ENCODE results near the gene HPCAL1.

Gene HPCAL1

GRCh38 chr2:10407841-10408648 is 105.3 kb downstream of the HPCAL1 start:
- peak; percentile 56 for DNase-seq (ENCODE audit: low spot score)

DNA sequence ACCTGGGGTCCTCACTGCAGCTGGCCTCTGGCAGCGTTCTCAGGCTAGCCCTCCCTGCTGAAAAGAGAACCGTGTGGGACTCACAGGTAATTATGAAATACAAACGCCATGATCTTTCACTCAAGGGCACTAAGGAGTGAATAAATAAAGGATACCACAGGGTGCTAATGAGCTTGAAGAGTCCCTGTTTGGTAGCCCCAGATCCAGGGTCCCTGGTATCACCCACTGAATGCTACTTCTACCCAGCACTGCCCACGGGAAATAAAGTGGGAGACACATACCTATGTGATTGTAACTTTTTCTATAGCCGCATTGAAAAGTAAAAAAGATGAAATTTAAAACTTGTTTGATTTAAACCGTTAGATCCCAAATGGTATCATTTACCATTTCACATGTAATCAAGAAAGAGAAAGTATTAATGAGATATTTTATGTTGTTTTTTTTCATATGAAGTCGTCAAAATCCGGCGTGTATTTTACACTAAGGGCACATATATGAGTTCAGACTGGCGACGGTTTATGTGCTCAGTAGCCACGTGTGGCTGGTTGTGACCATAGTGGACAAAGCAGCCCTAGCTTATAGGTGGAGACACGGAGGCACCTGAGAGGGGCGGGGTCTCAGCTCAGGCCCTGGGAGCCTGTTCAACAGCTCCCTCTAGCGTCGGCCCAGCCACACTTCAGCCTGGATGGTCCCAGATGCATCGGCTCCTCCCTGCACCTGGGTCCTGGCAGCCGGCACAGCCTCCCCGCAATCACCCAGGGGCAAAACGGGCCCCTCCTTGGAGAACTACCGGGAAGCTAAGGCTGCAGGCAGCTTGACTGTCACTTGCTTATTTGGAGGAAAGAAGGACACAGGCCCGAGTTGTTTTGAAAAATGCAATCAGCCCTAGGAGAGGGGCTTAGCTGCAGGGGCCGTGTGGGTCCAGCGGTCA is 106.2 kb downstream of the HPCAL1 start:
- DNase-seq (ENCODE audit: low spot score): peak; percentile 87

GRCh38 chr2:10410001-10410822 is 107.5 kb downstream of the HPCAL1 start:
- no peak for DNase-seq (ENCODE audit: low spot score)

- no peak for DNase-seq (ENCODE audit: low spot score)
Measured at GRCh38 chr2:10410823-10411437, 108.2 kb downstream of the HPCAL1 start.

- DNase-seq (ENCODE audit: low spot score): no peak
Measured at GRCh38 chr2:10411557-10411956, 108.9 kb downstream of the HPCAL1 start.

- DNase-seq (ENCODE audit: low spot score): peak; percentile 65
Measured at GRCh38 chr2:10412380-10412779, 109.7 kb downstream of the HPCAL1 start.

GRCh38 chr2:10413503-10413902 is 110.8 kb downstream of the HPCAL1 start:
- no peak for DNase-seq (ENCODE audit: low spot score)

GRCh38 chr2:10413991-10414451 is 111.3 kb downstream of the HPCAL1 start:
- DNase-seq (ENCODE audit: low spot score): no peak

- DNase-seq (ENCODE audit: low spot score): no peak
Measured at GRCh38 chr2:10414591-10414990, 111.9 kb downstream of the HPCAL1 start.

GRCh38 chr2:10415048-10415447 is 112.3 kb downstream of the HPCAL1 start:
- no peak for DNase-seq (ENCODE audit: low spot score)

DNA sequence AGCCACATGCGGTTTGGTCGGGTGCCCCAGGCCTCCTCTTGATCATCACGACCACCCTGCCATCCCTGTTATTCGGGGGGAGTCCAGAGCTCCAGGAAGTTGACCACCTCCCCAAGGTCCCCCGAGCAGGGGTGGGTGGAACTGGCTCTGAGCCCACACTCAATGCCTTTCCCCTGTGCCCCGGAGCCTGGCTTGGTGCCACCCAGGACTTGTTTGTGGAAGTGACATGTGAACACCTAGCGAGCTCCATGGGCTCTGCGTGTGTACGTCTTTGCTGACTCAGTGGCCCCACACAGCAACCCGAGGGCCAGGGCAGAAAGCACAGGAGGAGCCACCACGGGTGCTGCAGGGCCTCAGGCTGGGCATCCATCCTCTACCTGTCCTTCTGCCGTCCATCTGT is 112.9 kb downstream of the HPCAL1 start:
- DNase-seq (ENCODE audit: low spot score): no peak

- no peak for DNase-seq (ENCODE audit: low spot score)
Measured at GRCh38 chr2:10417551-10418335, 115.0 kb downstream of the HPCAL1 start.

GRCh38 chr2:10419553-10420257 is 117.0 kb downstream of the HPCAL1 start:
- no peak for DNase-seq (ENCODE audit: low spot score)

- DNase-seq (ENCODE audit: low spot score): no peak
Measured at GRCh38 chr2:10422251-10422650, 119.5 kb downstream of the HPCAL1 start.

DNA sequence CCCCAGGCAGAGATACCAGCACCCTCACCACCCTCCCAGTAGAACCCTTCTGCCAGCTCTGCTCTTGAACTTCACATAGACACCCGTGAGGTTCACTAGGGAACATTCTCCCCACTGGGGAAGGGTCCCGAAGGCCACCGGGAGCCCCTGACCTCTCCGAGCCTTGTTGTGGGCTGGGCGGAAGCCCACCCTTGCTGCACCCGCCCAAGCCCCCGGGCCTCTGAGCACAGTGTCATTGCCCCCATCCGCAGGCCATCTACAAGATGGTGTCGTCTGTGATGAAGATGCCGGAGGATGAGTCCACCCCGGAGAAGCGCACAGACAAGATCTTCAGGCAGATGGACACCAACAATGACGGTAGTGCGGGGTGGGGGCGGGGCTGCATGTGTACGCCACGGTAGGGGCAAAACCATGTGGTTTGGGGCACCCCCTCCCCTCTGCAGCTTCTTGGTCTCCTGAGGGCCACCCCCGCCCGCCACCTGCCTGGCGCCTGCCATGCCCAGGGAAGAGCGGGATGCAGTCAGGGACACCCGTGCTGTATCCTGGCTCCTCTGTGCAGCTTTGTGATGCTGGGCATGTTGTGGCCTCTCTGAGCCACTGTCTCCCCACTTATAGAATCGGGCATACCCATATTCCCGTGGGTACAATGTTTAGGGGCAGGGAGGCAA is 120.2 kb downstream of the HPCAL1 start:
- DNase-seq (ENCODE audit: low spot score): no peak

GRCh38 chr2:10423400-10423774 is 120.7 kb downstream of the HPCAL1 start:
- no peak for DNase-seq (ENCODE audit: low spot score)

GRCh38 chr2:10424051-10424450 is 121.3 kb downstream of the HPCAL1 start:
- DNase-seq (ENCODE audit: low spot score): no peak

GRCh38 chr2:10424916-10425505 is 122.3 kb downstream of the HPCAL1 start:
- no peak for DNase-seq (ENCODE audit: low spot score)

- no peak for DNase-seq (ENCODE audit: low spot score)
Measured at GRCh38 chr2:10425699-10426098, 123.0 kb downstream of the HPCAL1 start.

Measured in hematopoietic multipotent progenitor cell treated with erythropoietin and hydrocortisone succinate and interleukin-3 and kit ligand, for 17 days (in vitro differentiated cells).